Panc1 (cell line): ENCODE results near the gene NFYC. TPM values are rescaled to one million over a fixed set of nuclear protein-coding genes. Genes with fewer than 3 reads are reported as not detected.

ENCODE experiments used
- ATAC-seq: fragments of 200-7000 bp; cut with Tn5 transposase; 2 replicates; pipeline ENCODE4 v1.9.1; 2020; ENCODE audit warnings: mild to moderate bottlenecking, moderate library complexity
- BruUV-seq: library from RNA; stranded (reverse); fragments of 400-500 nt; replicated peaks from 2 replicates; lab custom pipeline; 2021; lab: Mats Ljungman, UMichigan
- CTCF ChIA-PET: fragments of 300-600 bp; sonication (Branson Sonifier 250); formaldehyde crosslinking; loops from one replicate; lab custom pipeline; 2022; ENCODE audit warnings: antibody characterized with exemption; lab: Charles Lee
- POLR2A ChIA-PET: fragments of 300-600 bp; sonication (Branson Sonifier 250); formaldehyde crosslinking; loops from one replicate; lab custom pipeline; 2022; ENCODE audit warnings: antibody characterized with exemption; lab: Charles Lee
- DNase-seq: peaks from one replicate; pipeline ENCODE4 v3.0.0-alpha.2; 2010; ENCODE audit warnings: low read depth, low spot score
- H3K27ac ChIP-seq: 2 replicates; pipeline ENCODE4 v1.5.1; 2011; ENCODE audit warnings: mild to moderate bottlenecking, low read length, inconsistent platforms
- H3K27me3 ChIP-seq: fragments of 200-500 bp; sonication (Bioruptor generic); 2 replicates; pipeline ENCODE4 v1.6.0; 2014; ENCODE audit warnings: low read length, inconsistent platforms; ENCODE audit not compliant: control insufficient read depth, insufficient read depth
- H3K36me3 ChIP-seq: fragments of 200-500 bp; sonication (Bioruptor generic); 2 replicates; pipeline ENCODE4 v1.5.1; 2014; ENCODE audit warnings: inconsistent platforms, mild to moderate bottlenecking, low read length, moderate library complexity; ENCODE audit not compliant: control insufficient read depth, insufficient read depth
- H3K4me1 ChIP-seq: 2 replicates; pipeline ENCODE4 v1.5.1; 2011; ENCODE audit warnings: inconsistent platforms, mild to moderate bottlenecking, low read length, moderate library complexity; ENCODE audit not compliant: control insufficient read depth, insufficient read depth
- H3K4me3 ChIP-seq, 2 experiments: 2 replicates each; pipeline ENCODE4 v1.5.1; 2011 to 2012; ENCODE audit warnings: low read depth in 2 of 2, low read length in 2 of 2, mild to moderate bottlenecking in 2 of 2, inconsistent platforms in 1 of 2, moderate library complexity in 1 of 2
- H3K9me3 ChIP-seq: fragments of 200-500 bp; sonication (Bioruptor generic); 2 replicates; pipeline ENCODE4 v1.5.1; 2014; ENCODE audit warnings: low read depth, mild to moderate bottlenecking, inconsistent platforms, low read length, moderate library complexity; ENCODE audit not compliant: control insufficient read depth, insufficient read depth
- POLR2AphosphoS5 ChIP-seq: IDR thresholded peaks from 2 replicates; pipeline ENCODE4 v1.6.1; 2012; ENCODE audit warnings: mild to moderate bottlenecking, low read depth, low read length, moderate library complexity
- REST ChIP-seq, 2 experiments: IDR thresholded peaks; 2 replicates each; pipeline ENCODE4 v1.6.1; 2011 to 2012; ENCODE audit warnings: low read depth in 2 of 2, control low read depth in 1 of 2, low read length in 1 of 2, mild to moderate bottlenecking in 1 of 2, moderate library complexity in 1 of 2; ENCODE audit not compliant: insufficient read depth in 1 of 2
- SIN3A ChIP-seq: IDR thresholded peaks from 2 replicates; pipeline ENCODE4 v1.6.1; 2012; ENCODE audit warnings: low read depth, mild to moderate bottlenecking, low read length, moderate library complexity, borderline replicate concordance; ENCODE audit not compliant: insufficient read depth
- TCF7L2 ChIP-seq: IDR thresholded peaks from 2 replicates; pipeline ENCODE4 v1.6.1; 2011; ENCODE audit warnings: mild to moderate bottlenecking, low read depth, low read length, inconsistent platforms
- in situ Hi-C: cut with HindIII; loops from 2 replicates; pipeline ENCODE4 v1.10.0; 2016; ENCODE audit warnings: low sequenced_read_pairs, low pct_unique_long_range_greater_than_20kb
- intact Hi-C: fragments of 100-400 bp; cut with micrococcal nuclease; formaldehyde crosslinking; loops from one replicate; pipeline ENCODE4 v1.10.0; 2022; ENCODE audit not compliant: unreplicated experiment
- total RNA-seq: library from RNA; stranded (reverse); gene quantifications from one replicate; pipeline ENCODE4 v1.2.1, GENCODE V29; 2021; ENCODE audit not compliant: unreplicated experiment
- TF ChIP-seq, protein P1 (sequence below): fragments of 450-650 bp; IDR thresholded peaks from 2 replicates; pipeline ENCODE4 v1.5.1; 2017; ENCODE audit warnings: mild to moderate bottlenecking

NFYC gene
- total RNA-seq, 1 experiment from 2014 or later, result 81.9 TPM

GRCh38 chr1:40756523-40756922 is 65.0 kb downstream of the NFYC start:
- POLR2A ChIA-PET, result no interaction called here

DNA sequence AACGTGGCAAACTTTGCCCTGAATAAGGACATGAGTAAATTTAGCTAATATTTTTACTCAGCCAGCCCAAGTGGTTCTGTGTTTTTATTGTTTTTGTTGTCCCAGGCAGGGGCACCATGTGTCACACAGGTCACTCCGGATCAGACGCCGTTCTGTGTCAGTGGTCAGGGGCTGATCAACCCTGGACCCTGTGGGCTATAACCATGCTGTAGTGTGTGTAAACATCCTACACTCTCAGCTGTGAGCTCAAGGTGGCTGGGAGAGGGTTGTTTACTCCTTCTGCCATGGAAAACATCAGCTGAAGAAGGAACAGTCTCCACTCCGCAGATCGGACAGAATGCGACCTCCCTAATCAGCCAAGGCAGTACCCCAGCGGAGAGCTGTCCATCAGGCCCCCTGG is 65.6 kb downstream of the NFYC start:
- ATAC-seq (no peak), DNase-seq (no peak)
- intact Hi-C loops (no loop called here), in situ Hi-C loops (no loop called here)
- Histone ChIP-seq H3K4me3 (no peak overlapping the region), H3K36me3 (peaks cover 31% of the 10 kb centered on the region), H3K9me3 (no peaks in the 10 kb centered on the region), H3K4me1 (no peaks in the 10 kb centered on the region), H3K27ac (no peak overlapping the region), H3K27me3 (no peaks in the 10 kb centered on the region)
- CTCF ChIA-PET, result no interaction called here
- no TSS peak for BruUV-seq
- POLR2A ChIA-PET, result interaction anchor here (0.6 kb wide), 1 partner anchor 306 kb away, joined by 3 read pairs; no protein-coding TSS in a partner anchor
- TF ChIP-seq POLR2AphosphoS5 (no peak), SIN3A (no peak), REST (IDR thresholded peaks at IDR 0.05; ENCODE audit: insufficient read depth in 1 of 2, low read depth in 2 of 2, low read length in 1 of 2) (no peak), TCF7L2 (no peak)
- TF ChIP-seq, protein P1, sequence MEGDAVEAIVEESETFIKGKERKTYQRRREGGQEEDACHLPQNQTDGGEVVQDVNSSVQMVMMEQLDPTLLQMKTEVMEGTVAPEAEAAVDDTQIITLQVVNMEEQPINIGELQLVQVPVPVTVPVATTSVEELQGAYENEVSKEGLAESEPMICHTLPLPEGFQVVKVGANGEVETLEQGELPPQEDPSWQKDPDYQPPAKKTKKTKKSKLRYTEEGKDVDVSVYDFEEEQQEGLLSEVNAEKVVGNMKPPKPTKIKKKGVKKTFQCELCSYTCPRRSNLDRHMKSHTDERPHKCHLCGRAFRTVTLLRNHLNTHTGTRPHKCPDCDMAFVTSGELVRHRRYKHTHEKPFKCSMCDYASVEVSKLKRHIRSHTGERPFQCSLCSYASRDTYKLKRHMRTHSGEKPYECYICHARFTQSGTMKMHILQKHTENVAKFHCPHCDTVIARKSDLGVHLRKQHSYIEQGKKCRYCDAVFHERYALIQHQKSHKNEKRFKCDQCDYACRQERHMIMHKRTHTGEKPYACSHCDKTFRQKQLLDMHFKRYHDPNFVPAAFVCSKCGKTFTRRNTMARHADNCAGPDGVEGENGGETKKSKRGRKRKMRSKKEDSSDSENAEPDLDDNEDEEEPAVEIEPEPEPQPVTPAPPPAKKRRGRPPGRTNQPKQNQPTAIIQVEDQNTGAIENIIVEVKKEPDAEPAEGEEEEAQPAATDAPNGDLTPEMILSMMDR, result no peak

More at GRCh38 chr1:40756523-40756922, 65.0 kb downstream of the NFYC start:
- no peak overlapping the region for H3K27ac ChIP-seq
- no peak overlapping the region for H3K4me3 ChIP-seq
- no peaks in the 10 kb centered on the region for H3K27me3 ChIP-seq
- in situ Hi-C loops (no loop called here), intact Hi-C loops (no loop called here)
- TF ChIP-seq TCF7L2, result no peak
- no peak for TF ChIP-seq POLR2AphosphoS5
- TF ChIP-seq, protein P1, result no peak
- TF ChIP-seq SIN3A, result no peak
- TF ChIP-seq REST (IDR thresholded peaks at IDR 0.05; ENCODE audit: insufficient read depth in 1 of 2, low read depth in 2 of 2, low read length in 1 of 2), result no peak
- no peaks in the 10 kb centered on the region for H3K9me3 ChIP-seq
- DNase-seq (no peak), ATAC-seq (no peak)
- peaks cover 35% of the 10 kb centered on the region for H3K36me3 ChIP-seq
- no TSS peak for BruUV-seq
- no peaks in the 10 kb centered on the region for H3K4me1 ChIP-seq
- CTCF ChIA-PET, result no interaction called here
